Prostate gland (tissue), 2 donors: ENCODE results near the gene TEX38.

Source experiments
- POLR2AphosphoS5 ChIP-seq: sonication (generic); formaldehyde crosslinking; IDR thresholded peaks from one replicate; pipeline ENCODE4 v1.6.1; 2017; ENCODE audit warnings: antibody characterized with exemption
- TF ChIP-seq, protein P1 (sequence below), 4 experiments: fragments of 200-600 bp in 2 of 4; fragments of 450-650 bp in 2 of 4; sonication (generic) in 2 of 4; IDR thresholded peaks; 1 replicate in 3 of 4; 2 replicates in 1 of 4; pipeline ENCODE4 v1.5.1; 2016 to 2019; ENCODE audit warnings: antibody characterized with exemption in 4 of 4, mild to moderate bottlenecking in 2 of 4, moderate library complexity in 2 of 4

DNA sequence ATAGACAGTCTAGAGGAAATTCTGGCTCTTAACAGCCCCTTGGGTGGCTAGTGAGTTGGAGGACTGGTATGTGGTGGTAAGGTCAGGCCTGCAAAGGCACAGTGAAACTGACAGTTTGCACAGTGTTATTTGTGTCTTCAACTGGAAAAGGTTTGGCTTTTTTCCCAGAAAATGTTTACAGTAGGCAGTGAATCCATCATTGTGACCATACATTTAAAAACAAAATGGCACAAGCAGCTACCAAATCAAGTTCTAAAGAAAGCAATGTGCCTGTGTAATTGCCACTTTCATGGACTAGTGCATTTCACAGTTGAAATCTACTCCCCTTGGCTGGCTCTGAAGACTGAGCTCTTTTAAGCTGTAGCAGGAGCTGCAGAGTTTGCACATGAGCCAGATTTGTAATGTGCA lies 28.3 kb upstream of the TEX38 start:
- TF ChIP-seq, protein P1, sequence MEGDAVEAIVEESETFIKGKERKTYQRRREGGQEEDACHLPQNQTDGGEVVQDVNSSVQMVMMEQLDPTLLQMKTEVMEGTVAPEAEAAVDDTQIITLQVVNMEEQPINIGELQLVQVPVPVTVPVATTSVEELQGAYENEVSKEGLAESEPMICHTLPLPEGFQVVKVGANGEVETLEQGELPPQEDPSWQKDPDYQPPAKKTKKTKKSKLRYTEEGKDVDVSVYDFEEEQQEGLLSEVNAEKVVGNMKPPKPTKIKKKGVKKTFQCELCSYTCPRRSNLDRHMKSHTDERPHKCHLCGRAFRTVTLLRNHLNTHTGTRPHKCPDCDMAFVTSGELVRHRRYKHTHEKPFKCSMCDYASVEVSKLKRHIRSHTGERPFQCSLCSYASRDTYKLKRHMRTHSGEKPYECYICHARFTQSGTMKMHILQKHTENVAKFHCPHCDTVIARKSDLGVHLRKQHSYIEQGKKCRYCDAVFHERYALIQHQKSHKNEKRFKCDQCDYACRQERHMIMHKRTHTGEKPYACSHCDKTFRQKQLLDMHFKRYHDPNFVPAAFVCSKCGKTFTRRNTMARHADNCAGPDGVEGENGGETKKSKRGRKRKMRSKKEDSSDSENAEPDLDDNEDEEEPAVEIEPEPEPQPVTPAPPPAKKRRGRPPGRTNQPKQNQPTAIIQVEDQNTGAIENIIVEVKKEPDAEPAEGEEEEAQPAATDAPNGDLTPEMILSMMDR (IDR thresholded peaks at IDR 0.05), result no peak
- TF ChIP-seq POLR2AphosphoS5, result peak; percentile 75
